Stimulated activated CD8-positive, alpha-beta memory T cell treated with anti-CD3 and anti-CD28 coated beads, Interleukin-4, amount 100 ng/mL, for 1 hour (primary cell): ENCODE results near the gene SIX3.

Experiments used
- DNase-seq, 2 donors: peaks; one replicate each; pipeline ENCODE4 v3.0.0-alpha.2; 2020; ENCODE audit warnings: low read depth in 2 of 2, low spot score in 1 of 2

The SIX3 gene

DNA sequence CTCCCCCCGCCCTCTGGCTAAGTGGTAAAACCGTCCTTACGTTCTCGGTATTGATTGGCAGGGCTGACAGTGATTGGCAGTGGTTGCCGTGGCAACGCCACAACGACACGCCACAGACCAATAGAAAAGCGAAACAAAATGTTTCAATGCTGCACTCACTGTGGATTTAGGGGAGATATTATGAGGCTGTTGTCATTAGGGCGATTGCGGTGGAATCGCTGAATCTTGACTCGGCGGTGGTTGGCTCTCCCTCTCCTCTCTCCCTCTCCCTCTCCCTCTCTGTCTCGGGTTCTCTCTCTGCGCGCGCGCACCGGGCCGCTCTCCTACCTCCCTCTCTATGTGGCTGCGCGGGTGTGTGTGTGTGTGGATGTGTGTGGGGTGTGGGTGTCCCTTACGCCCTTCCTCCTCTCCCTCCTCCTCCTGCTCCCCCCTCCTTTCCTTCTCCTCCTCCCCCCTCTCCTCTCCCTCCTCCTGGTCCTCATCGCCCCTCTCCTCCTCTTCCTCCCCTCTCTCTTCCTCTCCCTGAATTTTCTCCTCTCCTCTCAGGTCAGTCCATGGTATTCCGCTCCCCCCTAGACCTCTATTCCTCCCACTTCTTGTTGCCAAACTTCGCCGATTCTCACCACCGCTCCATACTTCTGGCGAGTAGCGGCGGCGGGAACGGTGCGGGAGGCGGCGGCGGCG lies at the start of gene SIX3:
Gene SIX3, plus strand, starts transcription at position 152 of the 684 bp plus-strand sequence. Its CDS starts 403 bp downstream, at position 555.
- DNase-seq = no peak

DNA sequence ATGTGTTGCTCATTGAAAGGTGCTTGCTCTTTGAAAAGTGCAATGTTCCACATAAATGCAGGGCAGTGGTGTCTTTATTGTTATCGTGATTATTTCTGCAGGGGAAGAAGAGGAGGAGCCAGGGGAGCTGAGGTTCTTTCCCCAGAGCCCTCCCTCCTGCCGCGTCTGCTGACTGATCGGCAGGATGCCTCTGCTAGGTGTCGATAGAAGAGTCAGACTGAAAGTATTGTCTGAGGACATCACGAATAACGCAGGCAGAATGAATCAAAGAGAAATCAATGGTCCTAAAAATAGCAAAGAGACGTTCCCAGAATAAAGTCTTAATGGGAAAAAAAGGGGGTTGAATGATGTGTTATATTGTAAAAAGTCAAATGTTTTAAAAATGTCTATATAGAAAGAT lies 47.4 kb upstream of the SIX3 start:
- DNase-seq = no peak

DNA sequence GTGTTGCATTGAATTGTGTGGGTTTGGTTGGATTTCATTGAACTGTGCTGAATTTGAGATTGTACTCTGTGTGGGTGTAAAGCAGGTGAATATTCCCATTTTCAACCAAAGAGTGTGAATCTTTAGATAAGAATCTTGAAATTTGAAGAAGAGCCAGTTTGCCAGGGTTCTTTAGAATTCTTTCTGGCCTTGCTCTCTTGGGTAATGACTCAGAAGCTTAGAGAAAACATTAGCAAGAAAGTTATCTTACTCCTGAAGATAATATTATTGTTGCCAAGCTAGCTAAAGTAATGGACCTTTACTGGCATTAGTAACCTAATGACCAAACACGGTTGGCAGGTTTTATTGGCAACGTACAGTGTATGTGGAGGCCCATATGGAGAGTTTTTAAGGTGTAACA lies 46.4 kb upstream of the SIX3 start:
- no peak for DNase-seq

DNA sequence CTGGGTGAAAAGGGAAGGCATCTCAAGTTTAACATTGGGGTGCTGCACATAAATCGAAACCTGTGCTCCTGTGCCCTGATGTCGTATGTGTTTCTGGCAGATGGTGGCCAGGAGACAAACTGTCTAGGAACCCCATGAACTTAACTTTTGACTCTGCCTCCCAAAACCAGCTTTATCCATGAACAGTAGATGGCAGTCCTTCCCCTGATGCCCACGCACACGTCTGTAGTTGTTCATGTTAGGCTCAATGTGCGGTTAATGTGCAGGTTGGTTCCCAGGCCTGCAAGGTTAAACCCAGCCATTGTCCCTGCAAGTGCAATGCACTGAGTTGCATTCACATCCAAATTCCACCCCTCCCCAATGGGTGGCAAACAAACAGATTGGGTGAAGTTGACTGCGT lies 44.1 kb upstream of the SIX3 start:
- DNase-seq = no peak

DNA sequence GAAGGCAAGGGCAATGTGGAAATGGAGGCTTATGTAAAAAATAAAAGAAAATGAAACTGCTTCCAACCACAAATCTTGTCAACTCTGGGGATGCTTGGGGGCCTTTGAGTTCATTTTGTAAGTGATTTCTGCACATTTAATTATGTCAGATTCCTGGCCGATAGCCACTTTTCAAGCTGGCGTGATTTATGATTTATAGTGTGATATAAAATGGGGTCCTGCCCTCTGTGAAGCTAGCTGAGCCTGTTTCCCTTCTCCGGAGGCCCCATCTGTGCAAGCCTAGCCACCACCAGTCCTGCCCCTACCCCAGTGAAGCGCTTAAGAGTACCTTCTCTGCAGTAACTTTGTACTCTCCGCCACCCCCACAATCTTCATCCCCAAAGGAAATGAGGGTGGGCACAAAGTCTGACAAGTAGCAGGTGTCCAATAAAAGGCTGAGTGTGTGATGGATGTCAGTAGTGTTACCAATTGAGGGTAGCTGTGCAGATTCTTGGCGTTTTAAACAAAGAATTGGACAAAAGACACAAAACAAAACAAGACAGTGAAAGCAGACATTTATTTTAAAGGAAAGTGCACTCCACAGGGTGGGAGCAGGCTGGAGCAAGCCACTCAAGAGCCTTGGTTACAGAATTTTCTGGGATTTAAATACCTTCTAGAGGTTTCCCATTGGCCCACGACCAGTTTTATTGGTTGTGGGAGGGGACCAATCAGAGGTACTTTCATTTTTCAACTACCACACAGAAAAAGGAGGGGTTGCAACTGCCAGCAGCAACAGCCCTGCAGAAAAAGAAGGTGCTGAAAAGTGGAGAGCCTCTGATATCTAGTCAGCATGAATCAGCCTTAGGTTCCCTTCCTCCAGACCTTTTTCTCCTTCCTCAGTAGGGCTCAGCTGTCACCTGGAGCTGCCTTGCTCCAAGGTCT lies 39.0 kb upstream of the SIX3 start:
- no peak for DNase-seq

DNA sequence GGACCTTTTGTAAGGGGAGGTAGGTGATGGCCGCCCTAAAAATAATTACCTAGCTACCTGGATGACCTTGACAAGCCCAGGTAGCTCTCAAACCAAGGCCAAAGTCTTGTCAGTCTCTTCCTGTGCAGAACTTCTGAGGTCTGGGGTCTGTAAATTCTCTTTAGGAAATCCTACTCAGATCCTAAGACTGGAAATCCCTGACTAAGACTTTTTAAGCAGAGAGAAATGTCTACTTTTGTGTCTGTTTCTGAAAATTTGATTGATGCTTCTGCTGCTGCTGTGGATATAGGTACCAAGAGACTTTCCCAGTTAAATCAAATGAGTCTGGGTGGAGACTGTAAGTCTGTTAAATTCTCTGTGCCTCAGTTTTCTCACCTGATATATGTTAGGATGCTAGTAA lies 36.9 kb upstream of the SIX3 start:
- DNase-seq = no peak

DNA sequence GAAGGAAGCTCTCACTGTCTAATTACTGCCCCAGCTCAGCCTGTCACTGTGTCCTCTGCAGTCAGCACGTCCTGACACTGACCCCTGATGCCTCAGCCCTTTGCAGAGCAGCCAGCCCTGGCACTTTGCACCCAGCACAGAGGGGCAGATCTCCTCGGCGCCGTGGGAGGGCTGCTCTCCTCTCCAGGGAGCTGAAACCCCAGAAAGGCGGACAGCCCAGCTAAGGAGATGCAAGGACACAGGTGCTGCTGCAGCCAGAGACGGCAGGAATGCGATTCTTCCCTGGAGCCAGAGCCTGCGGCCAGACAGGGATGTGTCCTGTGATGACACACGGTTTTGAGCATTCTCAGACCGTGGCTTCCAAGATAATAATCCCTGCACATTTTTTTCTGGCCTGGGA lies 34.5 kb upstream of the SIX3 start:
- DNase-seq = no peak

DNA sequence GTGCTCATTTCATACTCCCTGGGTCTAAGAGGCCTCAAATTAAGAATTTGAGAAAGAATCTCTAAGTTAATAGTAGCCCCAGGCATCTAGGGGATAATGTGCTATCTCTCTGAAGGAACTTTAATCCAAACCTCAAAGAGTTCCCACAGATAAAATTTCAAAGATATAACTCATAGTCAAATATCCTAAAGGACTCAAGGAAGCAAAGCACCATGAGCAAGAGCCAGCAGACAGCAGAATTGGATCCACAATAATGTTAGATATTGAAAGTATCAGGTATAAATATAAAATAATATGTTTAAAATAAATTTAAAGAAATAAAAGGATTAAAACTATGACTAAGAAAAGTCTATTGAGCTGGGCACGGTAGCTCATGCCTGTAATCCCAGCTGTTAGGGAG lies 31.7 kb upstream of the SIX3 start:
- DNase-seq = no peak

DNA sequence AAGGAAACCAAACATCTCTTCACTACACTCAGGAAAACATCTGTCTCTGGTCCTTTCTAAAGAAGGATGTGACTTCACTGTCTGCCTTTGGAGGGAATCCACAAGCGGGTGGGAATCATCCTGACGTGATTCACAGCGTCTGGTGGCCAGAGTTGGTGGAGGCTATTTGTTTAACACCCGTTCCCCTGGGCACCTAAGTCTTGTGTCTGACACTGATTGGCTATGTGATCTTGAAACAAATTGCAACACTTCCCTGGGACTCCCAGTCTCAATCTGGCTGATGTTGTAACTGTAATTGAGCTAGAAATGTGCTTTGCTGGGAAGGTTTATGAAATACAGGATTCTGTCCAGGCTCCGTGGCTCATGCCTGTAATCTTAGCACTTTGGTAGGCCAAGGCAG lies 28.8 kb upstream of the SIX3 start:
- no peak for DNase-seq

DNA sequence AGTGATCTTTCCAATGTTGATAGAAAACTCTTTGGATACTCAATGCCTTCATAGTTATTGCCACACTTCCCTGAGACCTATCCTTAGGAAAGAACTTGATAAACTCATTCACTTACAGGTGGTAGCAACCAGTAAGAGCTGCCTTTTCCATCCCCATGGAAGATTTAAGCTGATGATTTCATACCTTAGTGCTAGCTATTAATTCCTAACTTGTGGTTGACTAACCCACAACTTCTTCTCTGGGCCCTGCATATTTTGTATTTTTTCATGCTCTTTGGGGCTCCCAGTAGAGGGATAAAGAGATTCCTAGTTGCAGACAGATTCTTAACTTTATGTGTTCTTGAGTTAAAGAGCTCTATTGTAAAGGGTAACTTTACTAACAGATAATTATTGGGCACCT lies 25.2 kb upstream of the SIX3 start:
- DNase-seq = no peak

DNA sequence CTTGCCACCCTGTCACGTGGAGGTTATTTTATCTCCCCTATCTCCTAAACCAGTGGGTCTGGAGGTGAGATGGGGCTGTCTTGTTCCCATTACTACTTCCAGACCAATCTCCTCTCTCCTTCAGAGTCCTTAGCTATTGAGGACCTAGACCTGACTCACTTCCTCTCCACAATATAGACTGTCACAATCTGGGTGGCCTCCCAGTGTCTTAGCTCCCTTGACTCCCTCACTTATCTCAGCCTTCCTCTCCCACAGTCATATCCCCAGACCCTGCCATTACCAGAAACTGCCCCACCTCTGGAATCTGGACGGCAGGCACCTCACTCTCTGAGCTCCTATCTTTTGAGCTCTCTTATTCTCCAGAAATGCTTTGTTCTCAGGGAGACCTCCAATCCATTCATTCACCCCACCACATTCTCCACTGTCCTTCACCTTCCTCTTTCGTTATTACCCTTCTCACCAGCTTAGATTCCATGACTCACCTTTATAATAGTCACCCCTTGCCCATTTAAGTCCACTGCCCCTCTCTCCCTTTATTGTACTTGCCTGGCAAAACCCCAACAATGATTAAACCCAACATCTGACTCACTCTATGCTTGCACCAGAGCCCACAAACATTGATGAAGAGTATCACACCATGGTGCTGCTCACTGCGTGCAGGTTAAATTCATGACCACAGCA lies 23.3 kb upstream of the SIX3 start:
- no peak for DNase-seq

DNA sequence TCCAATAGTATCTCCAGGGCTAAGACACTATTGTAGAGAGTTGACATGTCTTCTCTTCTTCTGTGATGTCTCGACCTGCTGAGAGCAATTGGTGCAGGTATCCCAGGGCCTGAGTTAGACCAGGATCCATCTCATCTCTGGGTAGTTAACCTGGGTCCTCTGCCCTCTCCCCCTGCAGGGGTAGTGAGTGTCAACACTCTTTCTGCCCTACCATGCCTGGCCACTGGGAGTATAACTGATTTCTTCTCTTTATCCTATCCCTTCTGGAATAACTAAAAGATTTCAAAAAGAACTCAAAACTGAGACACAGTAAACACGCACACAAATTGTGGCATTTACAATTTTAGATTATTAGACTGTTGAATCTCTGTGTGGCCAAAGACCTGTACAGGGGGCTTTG lies 20.8 kb upstream of the SIX3 start:
- DNase-seq = no peak

DNA sequence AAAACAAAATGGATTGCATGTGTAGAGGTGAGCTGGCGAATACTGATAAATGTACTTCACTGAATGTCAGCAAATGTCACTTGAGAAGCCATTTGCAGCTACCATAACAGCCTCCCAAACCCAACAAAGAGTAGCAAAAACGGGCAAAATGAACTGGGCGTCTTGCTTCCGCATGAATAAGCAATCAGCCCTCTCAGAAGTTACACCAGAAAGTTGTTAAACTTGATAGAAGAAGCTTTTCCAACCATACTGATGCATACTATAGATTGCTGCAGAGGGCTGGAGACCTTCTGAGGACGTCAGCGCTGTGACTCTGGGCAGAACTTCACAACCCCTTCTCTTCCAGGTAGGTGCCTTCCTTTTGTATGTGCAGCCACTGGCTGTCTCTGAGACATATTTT lies 18.7 kb upstream of the SIX3 start:
- no peak for DNase-seq

DNA sequence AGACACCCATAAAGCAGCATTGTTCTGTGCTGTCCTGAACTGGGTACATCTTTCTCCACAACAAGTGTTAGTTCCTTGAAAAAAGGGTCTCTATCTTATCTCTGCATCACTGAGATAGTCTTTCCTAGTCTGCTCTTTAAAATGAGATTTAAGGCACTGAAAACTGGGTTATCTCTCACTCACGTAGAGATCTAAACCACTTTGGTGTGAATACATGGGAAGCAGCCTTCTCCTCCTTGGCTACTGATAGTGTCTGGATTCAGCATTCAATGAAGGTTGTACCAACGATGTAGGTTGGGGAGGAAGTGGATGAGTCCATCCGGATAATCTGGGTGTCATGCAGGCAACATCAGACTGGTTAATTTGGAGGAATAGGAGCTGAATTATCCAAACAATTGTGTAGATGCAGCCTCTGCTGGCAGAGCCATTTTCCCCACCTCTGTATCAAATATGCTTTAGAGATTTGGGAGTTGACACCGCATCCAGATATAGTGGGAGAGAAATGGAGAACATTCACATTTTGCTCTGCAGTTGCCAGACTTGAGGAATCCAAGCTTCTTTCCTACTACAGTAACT lies 15.9 kb upstream of the SIX3 start:
- no peak for DNase-seq

DNA sequence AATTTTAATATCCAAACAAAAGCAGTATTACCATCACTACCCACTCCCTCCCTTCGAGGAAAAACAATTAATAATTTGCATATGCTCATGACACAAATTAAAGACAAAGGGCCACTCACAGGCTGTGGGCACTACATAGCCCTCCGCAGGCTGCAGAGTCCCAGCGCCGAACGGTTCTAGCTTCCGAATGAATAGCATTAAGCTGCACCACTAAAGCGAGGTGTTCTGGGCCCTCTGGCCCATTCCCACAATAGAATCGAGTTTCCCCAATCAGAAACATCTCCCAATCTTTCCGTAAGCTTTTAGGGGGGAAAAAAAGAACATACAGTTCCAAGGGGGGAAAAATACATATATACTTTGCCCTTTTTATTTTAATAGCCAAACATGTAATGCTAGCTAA lies 14.5 kb upstream of the SIX3 start:
- no peak for DNase-seq

DNA sequence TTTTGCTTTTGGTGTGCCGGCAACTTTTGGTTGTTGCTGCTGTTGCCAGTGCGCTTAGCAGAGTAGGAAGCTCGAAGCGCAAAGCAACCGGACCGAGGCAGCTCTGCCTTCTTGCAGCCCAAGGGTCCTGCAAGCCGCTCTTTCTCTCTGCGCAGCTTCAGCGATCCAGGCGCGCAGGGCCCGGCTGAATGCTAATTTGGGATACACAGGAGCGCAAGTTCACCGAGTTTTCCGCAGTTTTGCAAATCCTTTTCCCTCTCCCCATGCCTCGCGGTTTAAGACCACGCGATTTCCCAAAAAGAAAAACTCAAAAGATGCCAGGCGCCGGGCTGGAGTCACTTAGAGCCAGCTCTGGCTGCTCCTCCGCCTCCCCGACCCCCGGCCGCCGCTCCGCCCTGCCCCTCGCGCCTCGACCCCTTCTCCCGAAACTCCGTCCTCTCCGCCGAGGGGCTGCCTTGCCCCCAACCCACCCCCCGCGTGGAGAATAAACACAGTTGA lies 13.5 kb upstream of the SIX3 start:
- no peak for DNase-seq

DNA sequence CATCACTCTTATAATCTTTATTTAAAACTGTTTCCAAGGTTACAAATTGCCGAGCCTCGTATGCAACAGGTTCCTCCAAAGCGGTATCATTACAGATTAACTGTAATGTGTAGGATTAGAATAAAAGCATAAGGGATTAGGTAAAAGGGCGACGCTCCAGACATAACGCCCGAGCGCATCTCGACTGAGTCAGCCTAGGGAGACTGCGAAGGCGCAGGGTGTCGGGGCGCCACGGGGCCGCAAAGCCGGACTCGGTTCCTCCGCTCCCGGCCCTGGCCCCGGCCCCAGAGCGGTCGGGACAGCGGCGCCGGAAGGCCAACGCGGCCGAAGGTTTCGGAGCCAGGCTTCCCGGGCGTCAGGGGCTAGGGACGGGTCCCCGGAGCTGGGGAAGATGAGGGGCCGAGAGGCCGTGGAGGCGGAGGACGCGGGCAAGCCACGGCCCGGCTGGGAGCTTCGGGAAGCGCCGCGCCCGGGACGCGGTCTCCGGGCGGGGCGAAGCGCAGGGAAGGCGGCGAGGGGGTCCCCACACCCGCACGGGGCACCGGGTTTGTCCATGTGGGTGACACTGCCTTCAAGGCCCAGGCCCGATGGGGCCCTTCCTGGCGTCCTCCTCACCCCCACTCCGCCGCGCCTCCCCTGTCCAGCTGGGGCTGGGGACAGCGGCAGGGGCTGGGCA lies 12.9 kb upstream of the SIX3 start:
- no peak for DNase-seq

DNA sequence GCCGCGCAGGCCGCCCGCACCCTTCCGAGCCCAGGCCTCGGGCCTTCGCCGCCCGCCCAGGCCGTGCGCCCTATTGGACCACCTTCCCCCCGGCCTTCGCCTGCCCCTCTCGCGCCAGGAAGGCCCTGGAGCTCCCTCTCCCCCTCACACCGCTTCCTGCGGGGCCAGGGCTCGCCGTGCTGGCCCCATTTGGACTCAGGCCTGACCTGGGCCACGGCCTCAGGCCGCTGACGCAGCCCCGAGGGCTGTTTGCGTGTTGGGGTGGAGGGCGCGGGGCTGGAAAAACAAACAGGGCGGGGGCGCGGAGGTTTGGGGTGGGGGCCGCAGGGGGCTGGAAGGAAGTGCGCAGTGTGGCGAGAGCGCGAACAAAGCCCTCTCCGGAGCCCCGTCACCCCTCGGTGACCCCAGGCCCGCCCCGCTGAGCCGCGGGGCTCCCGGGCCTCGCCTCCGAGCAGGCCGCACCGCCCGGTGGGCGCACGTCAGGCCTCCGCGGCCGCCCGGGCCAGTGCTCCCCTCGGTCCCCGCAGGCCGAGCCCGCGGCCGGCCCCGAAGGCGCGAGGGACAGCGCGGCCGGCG lies 12.3 kb upstream of the SIX3 start:
- DNase-seq = no peak

DNA sequence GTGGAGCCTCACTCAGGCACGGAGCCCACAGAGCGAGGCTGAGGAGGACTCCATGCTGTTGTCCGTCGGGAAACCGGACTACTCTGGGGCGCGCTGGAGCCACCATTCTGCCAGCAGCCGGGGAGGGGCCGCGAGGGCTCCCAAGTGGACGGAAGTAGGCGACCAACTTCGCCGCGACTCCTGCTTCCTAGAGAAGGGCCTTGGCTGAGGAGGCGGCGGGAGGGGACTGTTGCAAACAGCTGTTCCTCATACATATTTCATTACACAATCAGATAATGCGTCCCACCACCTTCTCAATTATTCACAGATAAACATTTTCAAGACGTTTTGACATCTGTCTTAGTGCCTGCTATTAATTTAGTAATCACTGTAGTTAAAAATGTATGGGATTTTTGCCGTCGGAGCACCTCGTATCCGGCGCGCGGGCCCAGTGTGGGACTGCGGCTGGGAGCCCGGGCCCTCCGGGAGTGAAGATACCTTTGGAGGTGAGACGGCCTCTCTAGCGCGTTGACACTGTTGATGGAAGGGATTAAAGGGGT lies 11.7 kb upstream of the SIX3 start:
- DNase-seq = no peak
